ENCODE data around the gene JOSD2. TPM values are rescaled to one million over a fixed set of nuclear protein-coding genes. Genes with fewer than 3 reads are reported as not detected.
"Not testable (repeated sequence)": the region's sequence is repeated elsewhere in the genome, so short reads cannot be mapped to it uniquely, and the experiment has no call there.

JOSD2 gene
- total and polyA plus RNA-seq, 2 donors = 15.9 to 51.2 TPM

DNA sequence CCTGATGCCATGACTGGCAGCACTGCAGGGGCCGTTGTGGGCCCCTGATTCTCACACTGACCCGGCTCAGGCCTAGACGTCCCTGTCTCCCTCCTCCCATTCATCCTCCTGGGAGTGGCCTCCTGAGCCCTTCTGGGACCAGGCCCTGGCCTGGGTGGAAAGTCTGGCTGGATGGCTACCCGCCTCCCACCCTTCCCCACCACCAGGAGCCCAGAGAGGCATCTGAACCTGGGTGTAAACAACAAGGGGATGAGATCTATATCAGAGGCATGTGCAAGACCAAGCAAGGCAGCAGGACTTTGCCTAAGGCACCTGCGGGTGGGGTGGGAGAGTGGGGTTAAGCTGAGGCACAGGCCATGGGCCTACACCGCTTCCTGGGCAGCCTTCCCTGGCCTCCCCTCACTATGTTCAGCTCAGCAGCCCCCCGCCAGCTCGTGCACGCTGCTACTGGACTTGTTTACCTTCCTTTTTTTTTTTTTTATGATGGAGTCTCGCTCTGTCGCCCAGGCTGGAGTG is 24.7 kb upstream of the JOSD2 start:
- H3K27me3 ChIP-seq (ENCODE audit: control insufficient read depth in 2 of 2, insufficient read depth in 1 of 2, low read length in 1 of 2) = no peaks in the 10 kb centered on the region
- no peaks in the 10 kb centered on the region for H3K36me3 ChIP-seq (ENCODE audit: control insufficient read depth in 2 of 2, insufficient read depth in 2 of 2, low read length in 1 of 2)
- H3K9me3 ChIP-seq (ENCODE audit: control insufficient read depth in 2 of 2, insufficient read depth in 1 of 2, low read length in 1 of 2) = peaks cover 0 to 1% of the 10 kb centered on the region in 2 donors
- 87% methylated on average over 11 of the region's 11 CpGs for WGBS
- no peak for DNase-seq (ENCODE audit: low read depth in 6 of 9, low spot score in 9 of 9)
- H3K4me1 ChIP-seq (ENCODE audit: control insufficient read depth in 2 of 2, insufficient read depth in 2 of 2, low read length in 2 of 2) = no peaks in the 10 kb centered on the region
- H3K4me3 ChIP-seq (ENCODE audit: low read length in 2 of 2) = no peak overlapping the region
- no peak overlapping the region for H3K27ac ChIP-seq (ENCODE audit: low read depth in 1 of 2, low read length in 1 of 2)

GRCh38 chr19:50534478-50534877 is 23.5 kb upstream of the JOSD2 start:
- Histone ChIP-seq H3K27me3 (ENCODE audit: control insufficient read depth in 2 of 2, insufficient read depth in 1 of 2, low read length in 1 of 2) (no peaks in the 10 kb centered on the region), H3K9me3 (ENCODE audit: control insufficient read depth in 2 of 2, insufficient read depth in 1 of 2, low read length in 1 of 2) (peaks cover 0 to 1% of the 10 kb centered on the region in 2 donors), H3K4me1 (ENCODE audit: control insufficient read depth in 2 of 2, insufficient read depth in 2 of 2, low read length in 2 of 2) (no peaks in the 10 kb centered on the region), H3K4me3 (ENCODE audit: low read length in 2 of 2) (no peak overlapping the region), H3K36me3 (ENCODE audit: control insufficient read depth in 2 of 2, insufficient read depth in 2 of 2, low read length in 1 of 2) (no peaks in the 10 kb centered on the region), H3K27ac (ENCODE audit: low read depth in 1 of 2, low read length in 1 of 2) (no peak overlapping the region)
- no peak for DNase-seq (ENCODE audit: low read depth in 6 of 9, low spot score in 9 of 9)
- WGBS = 93% methylated on average over 3 of the region's 3 CpGs

DNA sequence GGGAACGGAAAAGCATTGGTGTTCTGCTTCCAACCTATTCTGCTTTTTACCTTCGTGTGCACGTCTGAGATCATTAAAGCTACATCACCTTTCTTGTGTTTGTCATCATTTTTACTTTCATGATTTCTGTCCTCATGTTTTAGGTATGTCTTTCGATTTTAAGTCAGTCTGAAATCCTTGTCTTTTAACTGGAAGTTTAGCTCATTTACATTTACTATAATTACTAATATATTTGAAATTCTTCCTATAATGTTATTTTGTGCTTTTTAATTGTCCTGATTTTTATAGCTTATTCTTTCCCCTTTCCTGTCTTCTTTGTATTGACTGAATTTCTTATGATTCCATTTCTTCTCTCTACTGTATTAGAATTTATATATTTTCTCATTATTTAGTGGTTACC is 22.0 kb upstream of the JOSD2 start:
- Histone ChIP-seq H3K4me1 (ENCODE audit: control insufficient read depth in 2 of 2, insufficient read depth in 2 of 2, low read length in 2 of 2) (no peaks in the 10 kb centered on the region), H3K4me3 (ENCODE audit: low read length in 2 of 2) (no peak overlapping the region), H3K27me3 (ENCODE audit: control insufficient read depth in 2 of 2, insufficient read depth in 1 of 2, low read length in 1 of 2) (no peaks in the 10 kb centered on the region), H3K27ac (ENCODE audit: low read depth in 1 of 2, low read length in 1 of 2) (no peak overlapping the region), H3K9me3 (ENCODE audit: control insufficient read depth in 2 of 2, insufficient read depth in 1 of 2, low read length in 1 of 2) (peaks cover 0 to 1% of the 10 kb centered on the region in 2 donors), H3K36me3 (ENCODE audit: control insufficient read depth in 2 of 2, insufficient read depth in 2 of 2, low read length in 1 of 2) (no peaks in the 10 kb centered on the region)
- no peak for DNase-seq (ENCODE audit: low read depth in 6 of 9, low spot score in 9 of 9)
- WGBS = 93% methylated on average over 4 of the region's 4 CpGs

DNA sequence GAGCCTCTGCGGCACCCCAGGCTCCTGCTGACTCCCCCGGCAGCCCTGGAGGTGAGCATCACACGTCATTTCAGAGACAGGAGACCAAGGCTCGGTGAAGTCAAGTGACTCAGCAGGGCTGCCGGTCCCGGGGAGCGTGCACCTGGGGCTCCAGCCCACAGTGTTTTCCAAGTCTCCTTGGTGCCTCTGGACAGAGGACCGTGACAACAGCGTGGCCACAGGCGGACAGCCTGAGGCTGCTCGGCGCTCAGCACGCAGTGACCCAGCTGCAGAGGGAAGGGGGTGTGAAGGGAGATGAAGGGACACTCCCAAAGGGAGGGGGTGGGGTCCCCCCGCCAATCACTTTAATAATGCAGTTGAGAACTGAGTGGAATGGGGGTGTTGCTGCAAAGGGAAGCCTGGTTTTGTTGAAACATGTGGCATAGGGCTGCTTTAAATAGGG is 20.2 kb upstream of the JOSD2 start:
- no peak for DNase-seq (ENCODE audit: low read depth in 6 of 9, low spot score in 9 of 9)
- H3K36me3 ChIP-seq (ENCODE audit: control insufficient read depth in 2 of 2, insufficient read depth in 2 of 2, low read length in 1 of 2) = no peaks in the 10 kb centered on the region
- no peaks in the 10 kb centered on the region for H3K27me3 ChIP-seq (ENCODE audit: control insufficient read depth in 2 of 2, insufficient read depth in 1 of 2, low read length in 1 of 2)
- WGBS = 72% methylated on average over 14 of the region's 14 CpGs
- no peak overlapping the region for H3K4me3 ChIP-seq (ENCODE audit: low read length in 2 of 2)
- H3K9me3 ChIP-seq (ENCODE audit: control insufficient read depth in 2 of 2, insufficient read depth in 1 of 2, low read length in 1 of 2) = no peaks in the 10 kb centered on the region
- no peaks in the 10 kb centered on the region for H3K4me1 ChIP-seq (ENCODE audit: control insufficient read depth in 2 of 2, insufficient read depth in 2 of 2, low read length in 2 of 2)
- no peak overlapping the region for H3K27ac ChIP-seq (ENCODE audit: low read depth in 1 of 2, low read length in 1 of 2)

- H3K36me3 ChIP-seq (ENCODE audit: control insufficient read depth in 2 of 2, insufficient read depth in 2 of 2, low read length in 1 of 2); H3K9me3 ChIP-seq (ENCODE audit: control insufficient read depth in 2 of 2, insufficient read depth in 1 of 2, low read length in 1 of 2); H3K4me1 ChIP-seq (ENCODE audit: control insufficient read depth in 2 of 2, insufficient read depth in 2 of 2, low read length in 2 of 2); H3K4me3 ChIP-seq (ENCODE audit: low read length in 2 of 2); H3K27me3 ChIP-seq (ENCODE audit: control insufficient read depth in 2 of 2, insufficient read depth in 1 of 2, low read length in 1 of 2); H3K27ac ChIP-seq (ENCODE audit: low read depth in 1 of 2, low read length in 1 of 2); DNase-seq (ENCODE audit: low read depth in 6 of 9, low spot score in 9 of 9): not testable (repeated sequence)
- WGBS = over 99% methylated on average over 3 of the region's 3 CpGs
Measured at GRCh38 chr19:50528052-50528451, 17.1 kb upstream of the JOSD2 start.

DNA sequence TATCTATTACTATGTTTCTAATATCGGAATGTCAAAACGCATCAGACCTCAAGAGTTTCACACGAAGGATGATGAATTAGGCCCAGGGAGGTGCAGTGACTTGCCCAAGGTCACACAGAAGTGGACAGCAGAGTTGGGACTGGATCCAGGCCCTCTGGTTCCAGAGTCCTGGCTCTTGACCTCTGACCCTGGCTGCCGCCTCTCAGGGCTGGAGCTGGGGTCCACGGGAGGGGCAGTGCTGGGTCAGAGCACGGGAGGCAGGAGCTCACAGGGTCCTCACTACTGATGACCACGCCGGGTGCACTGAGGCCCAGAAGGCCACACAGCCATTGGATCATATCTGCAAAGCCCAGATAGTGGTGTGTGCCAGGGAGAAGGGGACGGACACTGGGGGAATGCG is 11.9 kb upstream of the JOSD2 start:
- H3K4me3 ChIP-seq (ENCODE audit: low read length in 2 of 2) = no peak overlapping the region
- no peak for DNase-seq (ENCODE audit: low read depth in 6 of 9, low spot score in 9 of 9)
- no peaks in the 10 kb centered on the region for H3K4me1 ChIP-seq (ENCODE audit: control insufficient read depth in 2 of 2, insufficient read depth in 2 of 2, low read length in 2 of 2)
- H3K27ac ChIP-seq (ENCODE audit: low read depth in 1 of 2, low read length in 1 of 2) = no peak overlapping the region
- peaks cover 0 to 4% of the 10 kb centered on the region in 2 donors for H3K9me3 ChIP-seq (ENCODE audit: control insufficient read depth in 2 of 2, insufficient read depth in 1 of 2, low read length in 1 of 2)
- H3K27me3 ChIP-seq (ENCODE audit: control insufficient read depth in 2 of 2, insufficient read depth in 1 of 2, low read length in 1 of 2) = no peaks in the 10 kb centered on the region
- 95% methylated on average over 10 of the region's 10 CpGs for WGBS
- no peaks in the 10 kb centered on the region for H3K36me3 ChIP-seq (ENCODE audit: control insufficient read depth in 2 of 2, insufficient read depth in 2 of 2, low read length in 1 of 2)

- 90% methylated on average over 17 of the region's 17 CpGs for WGBS
- H3K36me3 ChIP-seq (ENCODE audit: control insufficient read depth in 2 of 2, insufficient read depth in 2 of 2, low read length in 1 of 2) = no peaks in the 10 kb centered on the region
- H3K4me1 ChIP-seq (ENCODE audit: control insufficient read depth in 2 of 2, insufficient read depth in 2 of 2, low read length in 2 of 2) = no peaks in the 10 kb centered on the region
- no peak for DNase-seq (ENCODE audit: low read depth in 6 of 9, low spot score in 9 of 9)
- H3K27me3 ChIP-seq (ENCODE audit: control insufficient read depth in 2 of 2, insufficient read depth in 1 of 2, low read length in 1 of 2) = peaks cover 2 to 8% of the 10 kb centered on the region in 2 donors
- H3K9me3 ChIP-seq (ENCODE audit: control insufficient read depth in 2 of 2, insufficient read depth in 1 of 2, low read length in 1 of 2) = peaks cover 0 to 4% of the 10 kb centered on the region in 2 donors
- H3K27ac ChIP-seq (ENCODE audit: low read depth in 1 of 2, low read length in 1 of 2) = no peak overlapping the region
- no peak overlapping the region for H3K4me3 ChIP-seq (ENCODE audit: low read length in 2 of 2)
Measured at GRCh38 chr19:50520822-50521465, 10.0 kb upstream of the JOSD2 start.

DNA sequence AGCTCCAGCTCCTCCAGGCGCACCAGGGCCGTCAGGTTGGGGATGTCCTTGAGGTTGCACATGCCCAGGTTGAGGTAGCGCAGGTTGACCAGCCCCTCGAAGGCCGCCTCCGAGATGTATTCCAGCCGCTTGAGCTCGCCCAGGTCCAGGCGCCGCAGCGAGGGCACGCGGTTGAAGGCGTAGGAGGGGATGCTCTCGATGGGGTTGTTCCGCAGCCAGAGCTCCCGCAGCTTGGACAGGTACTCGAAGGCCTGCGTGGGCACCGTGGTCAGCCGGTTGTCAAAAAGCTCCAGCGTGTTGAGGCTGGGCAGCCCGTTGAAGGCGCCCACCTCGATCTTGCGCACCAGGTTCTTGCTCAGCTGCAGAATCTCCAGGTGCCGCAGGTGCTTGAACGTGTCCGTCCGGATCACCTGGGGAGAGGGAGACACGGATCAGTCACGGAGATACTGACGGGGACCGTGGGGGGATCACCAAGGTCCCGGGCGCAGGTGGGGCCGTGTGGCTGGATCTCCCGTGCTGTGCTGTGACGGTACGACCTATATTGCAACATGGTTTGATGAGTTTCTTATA is 8.1 kb upstream of the JOSD2 start:
- 97% methylated on average over 40 of the region's 40 CpGs for WGBS
- H3K9me3 ChIP-seq (ENCODE audit: control insufficient read depth in 2 of 2, insufficient read depth in 1 of 2, low read length in 1 of 2) = peaks cover 0 to 4% of the 10 kb centered on the region in 2 donors

GRCh38 chr19:50518091-50519005 is 7.4 kb upstream of the JOSD2 start:
- Histone ChIP-seq H3K4me1 (ENCODE audit: control insufficient read depth in 2 of 2, insufficient read depth in 2 of 2, low read length in 2 of 2) (peaks cover 0 to 4% of the 10 kb centered on the region in 2 donors), H3K27me3 (ENCODE audit: control insufficient read depth in 2 of 2, insufficient read depth in 1 of 2, low read length in 1 of 2) (peaks cover 2 to 24% of the 10 kb centered on the region in 2 donors), H3K4me3 (ENCODE audit: low read length in 2 of 2) (no peak overlapping the region), H3K27ac (ENCODE audit: low read depth in 1 of 2, low read length in 1 of 2) (no peak overlapping the region), H3K36me3 (ENCODE audit: control insufficient read depth in 2 of 2, insufficient read depth in 2 of 2, low read length in 1 of 2) (no peaks in the 10 kb centered on the region), H3K9me3 (ENCODE audit: control insufficient read depth in 2 of 2, insufficient read depth in 1 of 2, low read length in 1 of 2) (peaks cover 0 to 4% of the 10 kb centered on the region in 2 donors)
- no peak for DNase-seq (ENCODE audit: low read depth in 6 of 9, low spot score in 9 of 9)
- WGBS = 96% methylated on average over 87 of the region's 87 CpGs

More for the DNA sequence above, 8.1 kb upstream of the JOSD2 start:
- no peak for DNase-seq (ENCODE audit: low read depth in 6 of 9, low spot score in 9 of 9)
- Histone ChIP-seq H3K4me1 (ENCODE audit: control insufficient read depth in 2 of 2, insufficient read depth in 2 of 2, low read length in 2 of 2) (peaks cover 0 to 4% of the 10 kb centered on the region in 2 donors), H3K36me3 (ENCODE audit: control insufficient read depth in 2 of 2, insufficient read depth in 2 of 2, low read length in 1 of 2) (no peaks in the 10 kb centered on the region), H3K27me3 (ENCODE audit: control insufficient read depth in 2 of 2, insufficient read depth in 1 of 2, low read length in 1 of 2) (peaks cover 2 to 19% of the 10 kb centered on the region in 2 donors), H3K4me3 (ENCODE audit: low read length in 2 of 2) (no peak overlapping the region), H3K27ac (ENCODE audit: low read depth in 1 of 2, low read length in 1 of 2) (no peak overlapping the region)

Data from thymus (tissue), 11 donors.